HepG2 (cell line): ENCODE measurements around the gene PRSS21. TPM values are rescaled to one million over a fixed set of nuclear protein-coding genes. Genes with fewer than 3 reads are reported as not detected.

Experiments
- EP300 ChIP-seq, 3 experiments: sonication (generic) in 1 of 3; formaldehyde crosslinking in 1 of 3; IDR thresholded peaks; 2 replicates each; pipeline versions ENCODE4 v1.5.1 to v1.6.1; 2011 to 2020; ENCODE audit warnings: low read depth in 2 of 3, low read length in 2 of 3, borderline replicate concordance in 1 of 3, improper control_type of control experiment in 1 of 3, mild to moderate bottlenecking in 1 of 3, missing genetic modification reagents in 1 of 3, moderate library complexity in 1 of 3
- HIC2 ChIP-seq: sonication (generic); formaldehyde crosslinking; IDR thresholded peaks from 2 replicates; pipeline ENCODE4 v1.9.0; 2022; ENCODE audit warnings: low read depth, missing genetic modification reagents
- LRRFIP1 ChIP-seq: sonication (generic); formaldehyde crosslinking; conservative IDR thresholded peaks from 2 replicates; pipeline ENCODE4 v1.4.0; 2020; ENCODE audit warnings: missing genetic modification reagents
- MAFF ChIP-seq: IDR thresholded peaks from 2 replicates; pipeline ENCODE4 v1.6.1; 2011; ENCODE audit warnings: low read depth, low read length, improper control_type of control experiment
- NR1H2 ChIP-seq: sonication (generic); formaldehyde crosslinking; IDR thresholded peaks from 2 replicates; pipeline ENCODE4 v1.8.1; 2022; ENCODE audit warnings: low read depth, missing genetic modification reagents, borderline replicate concordance
- RAD21 ChIP-seq: fragments of 450-650 bp; formaldehyde crosslinking; IDR thresholded peaks from 2 replicates; pipeline ENCODE4 v1.5.0; 2020; ENCODE audit warnings: mild to moderate bottlenecking
- RBM22 ChIP-seq: fragments of 200-400 bp; formaldehyde crosslinking; optimal IDR thresholded peaks from 2 replicates; pipeline ENCODE3; 2017; ENCODE audit warnings: mild to moderate bottlenecking, low read length, moderate library complexity
- SAFB2 ChIP-seq: sonication (generic); formaldehyde crosslinking; IDR thresholded peaks from 2 replicates; pipeline ENCODE4 v1.5.1; 2020; ENCODE audit warnings: missing genetic modification reagents, low read depth, mild to moderate bottlenecking, borderline replicate concordance
- ZNF383 ChIP-seq: sonication (generic); formaldehyde crosslinking; IDR thresholded peaks from 2 replicates; pipeline ENCODE4 v1.4.0; 2020; ENCODE audit warnings: missing genetic modification reagents, mild to moderate bottlenecking, borderline replicate concordance
- ZNF430 ChIP-seq: sonication (generic); formaldehyde crosslinking; IDR thresholded peaks from 2 replicates; pipeline ENCODE4 v1.9.0; 2021; ENCODE audit warnings: mild to moderate bottlenecking, missing genetic modification reagents
- ZNF441 ChIP-seq: sonication (generic); formaldehyde crosslinking; IDR thresholded peaks from 2 replicates; pipeline ENCODE4 v1.7.0; 2021; ENCODE audit warnings: missing genetic modification reagents, borderline replicate concordance
- ZNF576 ChIP-seq: sonication (generic); formaldehyde crosslinking; IDR thresholded peaks from 2 replicates; pipeline ENCODE4 v1.4.0; 2020; ENCODE audit warnings: mild to moderate bottlenecking, missing genetic modification reagents
- ZNF614 ChIP-seq: IDR thresholded peaks from 2 replicates; pipeline ENCODE4 v1.6.1; 2018; ENCODE audit warnings: missing biosample characterization, missing genetic modification reagents, inconsistent platforms, borderline replicate concordance
- ZNF781 ChIP-seq: sonication (generic); formaldehyde crosslinking; IDR thresholded peaks from 2 replicates; pipeline ENCODE4 v1.5.1; 2020; ENCODE audit warnings: borderline replicate concordance, mild to moderate bottlenecking, missing genetic modification reagents; ENCODE audit errors: not compliant biosample characterization
- polyA plus RNA-seq, 8 experiments: library from polyadenylated mRNA; depleted of rRNA in 3 of 8; stranded (reverse) in 7 of 8; unstranded in 1 of 8; fragments of >200 nt; fragmentation: Illumina TruSeq in 4 of 8; extraction: Trizol in 4 of 8; gene quantifications; 2 replicates each; pipeline versions ENCODE4 v1.2.1 to v1.2.3, GENCODE V29; 2011 to 2016; ENCODE audit warnings: low read depth in 4 of 8, missing spikeins in 1 of 8, mixed read lengths in 1 of 8; ENCODE audit not compliant: insufficient read depth in 1 of 8
- total RNA-seq, 5 experiments: library from RNA; depleted of rRNA; stranded (reverse); fragments of >200 nt; fragmentation: Illumina TruSeq; extraction: Trizol; gene quantifications; 2 replicates each; pipeline ENCODE4 v1.2.3, GENCODE V29; 2016; ENCODE audit warnings: low read depth in 1 of 5
- TF ChIP-seq, protein P1 (sequence below): sonication (generic); formaldehyde crosslinking; IDR thresholded peaks from 2 replicates; pipeline ENCODE4 v1.9.0; 2021; ENCODE audit warnings: missing genetic modification reagents, borderline replicate concordance
- TF ChIP-seq, protein P2 (sequence below): sonication (generic); formaldehyde crosslinking; IDR thresholded peaks from 2 replicates; pipeline ENCODE4 v1.4.0; 2020; ENCODE audit warnings: missing genetic modification reagents
- TF ChIP-seq, protein P3 (sequence below): sonication (generic); formaldehyde crosslinking; IDR thresholded peaks from 2 replicates; pipeline ENCODE4 v1.9.0; 2021; ENCODE audit warnings: missing genetic modification reagents, mild to moderate bottlenecking, borderline replicate concordance

PRSS21 gene
- total and polyA plus RNA-seq, 2 of the 13 experiments (the other 11 are each of a cell fraction or from before 2014, with no cell fraction given): not detected

DNA sequence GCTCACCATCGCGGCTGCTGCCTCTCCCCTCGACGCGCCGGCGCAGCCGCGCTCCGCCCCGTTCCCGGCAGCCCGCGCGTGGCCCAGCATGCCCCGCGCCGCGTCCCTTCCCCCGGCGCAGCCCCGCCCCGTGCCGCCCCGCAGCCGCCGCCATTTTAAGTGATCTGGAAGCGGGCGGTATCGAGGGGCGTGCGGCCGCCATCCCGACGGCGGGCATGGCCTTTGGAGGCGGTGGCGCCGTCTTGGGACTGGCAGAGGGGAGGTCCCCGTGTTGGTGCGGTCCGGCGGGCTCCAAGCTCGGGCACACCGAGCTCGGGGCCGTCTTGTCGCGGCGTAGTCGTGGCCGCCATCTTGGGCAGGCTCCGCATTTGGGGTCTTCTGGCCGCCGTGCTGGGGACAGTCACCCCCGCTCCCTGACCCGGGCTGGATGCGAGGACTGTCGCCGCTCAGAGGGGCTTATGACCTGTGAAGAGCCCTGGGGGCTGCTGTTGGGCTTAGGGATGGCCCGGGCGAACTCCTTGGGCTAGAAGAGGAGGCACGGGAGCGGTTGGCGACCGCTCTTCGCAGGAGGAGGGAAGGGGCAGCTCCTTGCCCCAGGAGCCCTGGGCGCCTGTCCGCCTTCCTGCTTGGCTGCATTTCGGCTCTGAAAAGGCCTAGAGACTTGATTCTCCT lies 39.7 kb upstream of the PRSS21 start, which contains the start of gene ELOB (continued):
- TF ChIP-seq, protein P1, sequence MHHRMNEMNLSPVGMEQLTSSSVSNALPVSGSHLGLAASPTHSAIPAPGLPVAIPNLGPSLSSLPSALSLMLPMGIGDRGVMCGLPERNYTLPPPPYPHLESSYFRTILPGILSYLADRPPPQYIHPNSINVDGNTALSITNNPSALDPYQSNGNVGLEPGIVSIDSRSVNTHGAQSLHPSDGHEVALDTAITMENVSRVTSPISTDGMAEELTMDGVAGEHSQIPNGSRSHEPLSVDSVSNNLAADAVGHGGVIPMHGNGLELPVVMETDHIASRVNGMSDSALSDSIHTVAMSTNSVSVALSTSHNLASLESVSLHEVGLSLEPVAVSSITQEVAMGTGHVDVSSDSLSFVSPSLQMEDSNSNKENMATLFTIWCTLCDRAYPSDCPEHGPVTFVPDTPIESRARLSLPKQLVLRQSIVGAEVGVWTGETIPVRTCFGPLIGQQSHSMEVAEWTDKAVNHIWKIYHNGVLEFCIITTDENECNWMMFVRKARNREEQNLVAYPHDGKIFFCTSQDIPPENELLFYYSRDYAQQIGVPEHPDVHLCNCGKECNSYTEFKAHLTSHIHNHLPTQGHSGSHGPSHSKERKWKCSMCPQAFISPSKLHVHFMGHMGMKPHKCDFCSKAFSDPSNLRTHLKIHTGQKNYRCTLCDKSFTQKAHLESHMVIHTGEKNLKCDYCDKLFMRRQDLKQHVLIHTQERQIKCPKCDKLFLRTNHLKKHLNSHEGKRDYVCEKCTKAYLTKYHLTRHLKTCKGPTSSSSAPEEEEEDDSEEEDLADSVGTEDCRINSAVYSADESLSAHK (CRISPR knock-in tag): no peak
- TF ChIP-seq ZNF576: no peak
- TF ChIP-seq, protein P2, sequence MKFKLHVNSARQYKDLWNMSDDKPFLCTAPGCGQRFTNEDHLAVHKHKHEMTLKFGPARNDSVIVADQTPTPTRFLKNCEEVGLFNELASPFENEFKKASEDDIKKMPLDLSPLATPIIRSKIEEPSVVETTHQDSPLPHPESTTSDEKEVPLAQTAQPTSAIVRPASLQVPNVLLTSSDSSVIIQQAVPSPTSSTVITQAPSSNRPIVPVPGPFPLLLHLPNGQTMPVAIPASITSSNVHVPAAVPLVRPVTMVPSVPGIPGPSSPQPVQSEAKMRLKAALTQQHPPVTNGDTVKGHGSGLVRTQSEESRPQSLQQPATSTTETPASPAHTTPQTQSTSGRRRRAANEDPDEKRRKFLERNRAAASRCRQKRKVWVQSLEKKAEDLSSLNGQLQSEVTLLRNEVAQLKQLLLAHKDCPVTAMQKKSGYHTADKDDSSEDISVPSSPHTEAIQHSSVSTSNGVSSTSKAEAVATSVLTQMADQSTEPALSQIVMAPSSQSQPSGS (CRISPR knock-in tag): 0 out of 2 replicates have a peak, but pooled peaks have one; percentile 18
- no peak; a peak in 1 of 4 replicates for TF ChIP-seq EP300 (IDR thresholded peaks at IDR 0.05; ENCODE audit: low read depth in 2 of 2, low read length in 2 of 2)
- no peak for TF ChIP-seq EP300 (CRISPR knock-in tag; IDR thresholded peaks at IDR 0.05; ENCODE audit: borderline replicate concordance)
- TF ChIP-seq RBM22: no peak
- no peak; the same call in 1 of the 2 replicates for TF ChIP-seq ZNF614 (CRISPR knock-in tag)
- TF ChIP-seq LRRFIP1 (CRISPR knock-in tag): no peak
- TF ChIP-seq ZNF430 (CRISPR knock-in tag): peak; percentile 73
- TF ChIP-seq ZNF383 (CRISPR knock-in tag): no peak
- peak; percentile 53; the same call in 1 of the 2 replicates for TF ChIP-seq RAD21 (CRISPR knock-in tag)
- no peak for TF ChIP-seq ZNF441 (CRISPR knock-in tag)
- no peak for TF ChIP-seq NR1H2 (CRISPR knock-in tag)
- no peak for TF ChIP-seq HIC2 (CRISPR knock-in tag)
- TF ChIP-seq MAFF: no peak
- TF ChIP-seq ZNF781 (CRISPR knock-in tag): peak; percentile 23
- TF ChIP-seq, protein P3, sequence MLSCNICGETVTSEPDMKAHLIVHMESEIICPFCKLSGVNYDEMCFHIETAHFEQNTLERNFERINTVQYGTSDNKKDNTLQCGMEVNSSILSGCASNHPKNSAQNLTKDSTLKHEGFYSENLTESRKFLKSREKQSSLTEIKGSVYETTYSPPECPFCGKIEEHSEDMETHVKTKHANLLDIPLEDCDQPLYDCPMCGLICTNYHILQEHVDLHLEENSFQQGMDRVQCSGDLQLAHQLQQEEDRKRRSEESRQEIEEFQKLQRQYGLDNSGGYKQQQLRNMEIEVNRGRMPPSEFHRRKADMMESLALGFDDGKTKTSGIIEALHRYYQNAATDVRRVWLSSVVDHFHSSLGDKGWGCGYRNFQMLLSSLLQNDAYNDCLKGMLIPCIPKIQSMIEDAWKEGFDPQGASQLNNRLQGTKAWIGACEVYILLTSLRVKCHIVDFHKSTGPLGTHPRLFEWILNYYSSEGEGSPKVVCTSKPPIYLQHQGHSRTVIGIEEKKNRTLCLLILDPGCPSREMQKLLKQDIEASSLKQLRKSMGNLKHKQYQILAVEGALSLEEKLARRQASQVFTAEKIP (CRISPR knock-in tag): no peak
- TF ChIP-seq SAFB2 (CRISPR knock-in tag): no peak
